GM18517 (cell line): Measurements from ENCODE around the gene TWSG1.
"Not testable (repeated sequence)": the region's sequence is repeated elsewhere in the genome, so short reads cannot be mapped to it uniquely, and the experiment has no call there.

Source experiments
- ATAC-seq: cut with Tn5 transposase; IDR thresholded peaks from one replicate; pipeline ENCODE4 v1.9.1; 2021; ENCODE audit warnings: mild to moderate bottlenecking, moderate library complexity; ENCODE audit not compliant: unreplicated experiment

TWSG1 gene

DNA sequence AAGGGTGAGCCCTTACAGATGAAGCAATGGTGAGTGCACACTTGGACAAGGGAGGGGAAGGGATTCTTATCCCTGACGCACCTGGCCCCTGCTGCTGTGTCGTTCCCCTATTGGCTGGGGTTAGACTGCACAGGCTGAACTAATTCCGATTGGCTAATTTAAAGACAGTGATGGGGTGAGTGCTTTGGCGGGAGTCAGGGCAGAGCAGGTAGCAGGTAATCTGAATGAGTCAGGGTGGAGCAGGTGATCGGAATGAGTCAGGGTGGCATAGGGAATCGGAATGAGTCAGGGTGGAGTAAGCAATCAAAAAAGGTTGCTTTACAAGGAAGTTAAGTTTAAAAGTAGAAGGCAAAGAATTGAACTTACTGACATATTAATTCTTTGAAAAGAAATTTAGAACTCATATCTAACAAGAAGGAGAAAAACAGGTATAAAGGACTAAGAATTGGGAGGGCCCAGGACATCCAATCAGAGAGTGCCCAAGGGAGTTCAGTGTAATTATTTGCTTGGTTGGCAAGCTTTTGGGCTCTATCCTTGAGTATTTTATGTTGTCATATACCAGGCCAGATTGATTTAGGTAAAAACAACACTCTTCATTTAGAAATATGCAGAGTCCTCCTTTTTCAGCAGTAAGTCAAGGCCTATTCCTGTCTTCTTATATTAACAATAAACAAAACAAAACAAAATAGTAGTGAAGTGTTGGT, 88.4 kb downstream of the TWSG1 start:
- no peak for ATAC-seq

- ATAC-seq = not testable (repeated sequence)
Measured at GRCh38 chr18:9423648-9424047, 89.1 kb downstream of the TWSG1 start.

DNA sequence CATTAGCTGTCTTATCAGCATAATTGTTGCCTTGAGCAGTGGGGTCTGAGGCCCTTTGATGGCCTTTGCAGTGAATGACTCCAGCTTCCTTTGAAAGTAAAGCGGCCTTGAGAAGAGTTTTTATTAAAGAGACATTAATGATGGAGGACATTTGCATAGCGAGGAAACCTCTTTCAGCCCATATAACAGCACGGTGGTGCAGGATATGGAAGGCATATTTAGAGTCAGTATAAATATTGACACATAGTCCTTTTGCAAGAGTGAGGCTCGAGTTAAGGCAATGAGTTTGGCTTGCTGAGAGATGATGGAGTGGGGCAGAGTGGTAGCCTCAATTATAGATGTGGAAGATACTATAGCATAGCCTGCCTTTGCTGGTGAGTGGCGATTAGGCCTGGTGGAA, 89.7 kb downstream of the TWSG1 start:
- ATAC-seq = not testable (repeated sequence)

DNA sequence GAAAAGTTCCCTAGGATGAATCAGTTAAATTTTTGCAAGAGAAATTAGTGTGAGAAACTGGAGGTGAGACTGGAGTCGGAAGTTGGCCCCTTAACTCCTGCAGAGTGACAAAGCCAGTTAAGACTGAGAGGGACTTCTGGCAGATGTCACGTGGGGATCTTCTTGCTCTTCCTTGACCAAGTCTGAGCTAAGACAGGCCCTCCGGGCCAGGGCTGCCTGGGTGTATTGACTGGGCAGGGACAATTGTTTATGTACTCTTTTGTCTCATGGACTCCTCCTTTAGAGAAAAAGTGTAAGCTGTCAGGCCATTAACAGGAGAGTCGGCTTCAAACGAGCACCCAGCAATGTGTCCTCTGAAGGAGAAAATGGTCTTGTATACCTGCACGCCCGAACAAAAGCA, 92.2 kb downstream of the TWSG1 start:
- no peak for ATAC-seq

- ATAC-seq = no peak
Measured at GRCh38 chr18:9428301-9428706, 93.7 kb downstream of the TWSG1 start.

- ATAC-seq = no peak
Measured at GRCh38 chr18:9428862-9429661, 94.5 kb downstream of the TWSG1 start.

- no peak for ATAC-seq
Measured at GRCh38 chr18:9429662-9429993, 95.1 kb downstream of the TWSG1 start.

DNA sequence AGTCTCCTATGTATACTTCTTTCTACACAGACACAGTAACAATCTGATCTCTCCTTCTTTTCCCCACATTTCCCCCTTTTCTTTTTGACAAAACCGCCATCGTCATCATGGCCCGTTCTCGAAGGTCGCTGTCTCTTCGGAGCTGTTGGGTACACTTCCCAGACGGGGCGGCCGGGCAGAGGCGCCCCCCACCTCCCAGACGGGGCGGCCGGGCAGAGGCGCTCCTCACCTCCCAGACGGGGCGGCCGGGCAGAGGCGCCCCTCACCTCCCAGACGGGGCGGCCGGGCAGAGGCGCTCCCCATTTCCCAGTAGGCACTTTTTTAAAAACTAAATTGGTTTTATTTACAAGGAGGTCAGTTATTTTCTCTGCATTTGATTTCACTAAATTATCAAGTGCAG, 95.7 kb downstream of the TWSG1 start:
- not testable (repeated sequence) for ATAC-seq

DNA sequence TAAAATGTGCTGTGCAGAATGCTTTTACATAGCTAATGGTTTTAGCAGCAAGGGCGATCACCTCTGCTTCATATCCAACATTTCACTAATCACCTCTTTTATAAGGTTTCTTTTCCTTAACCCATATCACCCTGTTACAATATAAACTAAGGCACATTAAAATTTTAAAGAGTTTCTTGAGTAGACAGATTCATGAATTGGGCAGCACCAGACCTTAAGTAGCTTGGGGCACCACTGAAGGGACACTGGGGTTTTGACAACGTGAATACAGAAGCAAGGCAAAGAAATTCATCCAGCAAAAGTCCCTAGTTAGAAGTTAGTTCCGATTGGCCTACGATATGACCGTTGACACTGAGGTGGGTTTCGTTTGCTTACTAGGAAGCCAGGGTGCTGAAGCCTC, 96.7 kb downstream of the TWSG1 start:
- ATAC-seq = no peak

- ATAC-seq = not testable (repeated sequence)
Measured at GRCh38 chr18:9433122-9433521, 98.5 kb downstream of the TWSG1 start.

GRCh38 chr18:9433671-9434121, 99.1 kb downstream of the TWSG1 start:
- ATAC-seq = no peak

GRCh38 chr18:9434122-9434701, 99.6 kb downstream of the TWSG1 start:
- ATAC-seq = no peak

GRCh38 chr18:9435041-9435440, 100.5 kb downstream of the TWSG1 start:
- ATAC-seq = no peak

- no peak for ATAC-seq
Measured at GRCh38 chr18:9436206-9436929, 101.8 kb downstream of the TWSG1 start.

- ATAC-seq = no peak
Measured at GRCh38 chr18:9437021-9437437, 102.5 kb downstream of the TWSG1 start.

DNA sequence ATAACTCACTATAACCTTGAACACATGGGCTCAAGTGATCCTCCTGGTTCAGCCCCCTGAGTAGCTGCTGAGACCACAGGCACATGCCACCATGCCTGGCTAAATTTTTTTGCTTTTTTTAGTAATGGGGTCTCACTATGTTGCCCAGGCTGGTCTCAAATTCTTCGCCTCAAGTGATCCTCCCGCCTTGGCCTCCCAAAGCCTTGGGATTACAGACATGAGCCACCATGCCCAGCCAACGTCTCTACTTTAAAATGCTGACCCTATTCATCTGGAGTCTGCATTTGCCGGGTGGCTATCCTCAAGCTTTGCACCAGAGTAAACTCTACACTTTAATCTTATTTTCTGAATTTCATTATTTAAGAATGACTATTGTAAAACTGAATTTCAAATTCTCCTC, 103.1 kb downstream of the TWSG1 start:
- no peak for ATAC-seq

GRCh38 chr18:9441061-9441460, 106.5 kb downstream of the TWSG1 start:
- no peak for ATAC-seq

GRCh38 chr18:9444549-9444948, 110.0 kb downstream of the TWSG1 start:
- ATAC-seq = no peak

- no peak for ATAC-seq
Measured at GRCh38 chr18:9446839-9447238, 112.3 kb downstream of the TWSG1 start.

- ATAC-seq = no peak
Measured at GRCh38 chr18:9447334-9447733, 112.8 kb downstream of the TWSG1 start.
